GM23338 (cell line): ENCODE measurements around the gene PRKCH. TPM values are rescaled to one million over a fixed set of nuclear protein-coding genes. Genes with fewer than 3 reads are reported as not detected.

Experiments used
- ATAC-seq: fragments of 200-7000 bp; cut with Tn5 transposase; 3 replicates; pipeline ENCODE4 v1.9.1; 2020
- DNase-seq: peaks from one replicate; pipeline ENCODE4 v3.0.0-alpha.2; 2015; ENCODE audit warnings: low spot score
- H2AFZ ChIP-seq: fragments of 200-600 bp; sonication (generic); 2 replicates; pipeline ENCODE4 v1.8.0; 2016; ENCODE audit warnings: antibody characterized with exemption, mild to moderate bottlenecking, moderate library complexity
- H3F3A ChIP-seq: fragments of 200-600 bp; sonication (generic); replicated peaks from 2 replicates; pipeline ENCODE4 v1.8.0; 2017; ENCODE audit warnings: antibody characterized with exemption, mixed run types, low read depth
- H3K27ac ChIP-seq: fragments of 200-600 bp; sonication (generic); 2 replicates; pipeline ENCODE4 v1.6.1; 2016; ENCODE audit warnings: low read depth
- H3K27me3 ChIP-seq: fragments of 200-600 bp; sonication (generic); 2 replicates; pipeline ENCODE4 v1.8.0; 2016; ENCODE audit warnings: mild to moderate bottlenecking, mixed run types, moderate library complexity; ENCODE audit not compliant: insufficient read depth
- H3K36me3 ChIP-seq: fragments of 200-600 bp; sonication (generic); 2 replicates; pipeline ENCODE4 v1.8.0; 2016; ENCODE audit warnings: mild to moderate bottlenecking; ENCODE audit not compliant: insufficient read depth
- H3K4me1 ChIP-seq: fragments of 200-600 bp; sonication (generic); 2 replicates; pipeline ENCODE4 v1.8.0; 2016; ENCODE audit warnings: mild to moderate bottlenecking, moderate library complexity; ENCODE audit not compliant: insufficient read depth
- H3K4me2 ChIP-seq: fragments of 200-600 bp; sonication (generic); 2 replicates; pipeline ENCODE4 v1.7.1; 2017; ENCODE audit warnings: mixed run types
- H3K4me3 ChIP-seq: fragments of 200-600 bp; sonication (generic); 2 replicates; pipeline ENCODE4 v1.6.1; 2016; ENCODE audit warnings: mixed run types
- H3K79me2 ChIP-seq: fragments of 200-600 bp; sonication (generic); replicated peaks from 2 replicates; pipeline ENCODE4 v1.8.0; 2017; ENCODE audit warnings: mild to moderate bottlenecking; ENCODE audit not compliant: insufficient read depth
- H3K9me2 ChIP-seq: fragments of 200-600 bp; sonication (generic); 2 replicates; pipeline ENCODE4 v1.8.0; 2017; ENCODE audit not compliant: insufficient read depth
- H4K20me1 ChIP-seq: fragments of 200-600 bp; sonication (generic); replicated peaks from 2 replicates; pipeline ENCODE4 v1.8.0; 2017; ENCODE audit warnings: mild to moderate bottlenecking; ENCODE audit not compliant: insufficient read depth
- H3K27ac Mint-ChIP-seq: 2 replicates; pipeline ENCODE4 v1.8.0; 2020; ENCODE audit warnings: inconsistent platforms, mild to moderate bottlenecking, moderate library complexity, mixed read lengths
- H3K27me3 Mint-ChIP-seq: 3 replicates; pipeline ENCODE4 v1.8.0; 2022; ENCODE audit warnings: low read depth, mild to moderate bottlenecking, moderate library complexity, mixed read lengths, inconsistent platforms; ENCODE audit not compliant: insufficient read depth, poor library complexity
- H3K36me3 Mint-ChIP-seq: 3 replicates; pipeline ENCODE4 v1.8.0; 2021; ENCODE audit warnings: low read depth, mild to moderate bottlenecking, inconsistent platforms, moderate library complexity, mixed read lengths
- H3K4me1 Mint-ChIP-seq: 3 replicates; pipeline ENCODE4 v1.8.0; 2020; ENCODE audit warnings: mild to moderate bottlenecking, inconsistent platforms, mixed read lengths
- H3K4me3 Mint-ChIP-seq: 3 replicates; pipeline ENCODE4 v1.8.0; 2021; ENCODE audit warnings: moderate library complexity, mild to moderate bottlenecking, inconsistent platforms, mixed read lengths
- H3K9me3 Mint-ChIP-seq: 3 replicates; pipeline ENCODE4 v1.8.0; 2020; ENCODE audit warnings: moderate library complexity, mild to moderate bottlenecking, inconsistent platforms, mixed read lengths
- CREB1 ChIP-seq: fragments of 250-450 bp; sonication (Bioruptor Pico); IDR thresholded peaks from 2 replicates; pipeline ENCODE4 v1.5.0; 2020; ENCODE audit warnings: low read depth, mild to moderate bottlenecking, moderate library complexity
- EZH2 ChIP-seq: fragments of 200-600 bp; sonication (generic); IDR thresholded peaks from one replicate; pipeline ENCODE4 v1.8.0; 2017; ENCODE audit warnings: antibody characterized with exemption, mild to moderate bottlenecking, low read depth; ENCODE audit not compliant: unreplicated experiment
- EZH2phosphoT487 ChIP-seq: fragments of 200-600 bp; sonication (generic); IDR thresholded peaks from one replicate; pipeline ENCODE4 v1.8.1; 2018; ENCODE audit warnings: antibody characterized with exemption; ENCODE audit not compliant: unreplicated experiment
- JUNB ChIP-seq: IDR thresholded peaks from one replicate; pipeline ENCODE4 v1.6.1; 2016; ENCODE audit warnings: antibody characterized with exemption; ENCODE audit not compliant: unreplicated experiment
- NANOG ChIP-seq: IDR thresholded peaks from 2 replicates; pipeline ENCODE4 v1.6.1; 2016; ENCODE audit warnings: antibody characterized with exemption, borderline replicate concordance
- POLR2AphosphoS5 ChIP-seq: IDR thresholded peaks from 2 replicates; pipeline ENCODE4 v1.6.1; 2016; ENCODE audit warnings: antibody characterized with exemption, low read depth
- REST ChIP-seq: IDR thresholded peaks from one replicate; pipeline ENCODE4 v1.6.1; 2018; ENCODE audit warnings: antibody characterized with exemption; ENCODE audit not compliant: unreplicated experiment
- STAT1 ChIP-seq: IDR thresholded peaks from one replicate; pipeline ENCODE4 v1.6.1; 2016; ENCODE audit warnings: antibody characterized with exemption; ENCODE audit not compliant: unreplicated experiment
- ZNF114 ChIP-seq: fragments of 250-450 bp; sonication (Bioruptor Pico); IDR thresholded peaks from 2 replicates; pipeline ENCODE4 v1.5.0; 2020; ENCODE audit warnings: mild to moderate bottlenecking, moderate library complexity
- ZNF331 ChIP-seq: fragments of 250-450 bp; sonication (Bioruptor Pico); IDR thresholded peaks from 2 replicates; pipeline ENCODE4 v1.5.0; 2020; ENCODE audit warnings: low read depth, mild to moderate bottlenecking, moderate library complexity
- polyA plus RNA-seq: library from polyadenylated mRNA; unstranded; fragments of >200 nt; fragmentation: Nextera tagmentation; extraction: Ambion mirVana; gene quantifications from 2 replicates; pipeline ENCODE4 v1.2.1, GENCODE V29; 2016
- total RNA-seq: library from RNA; depleted of rRNA; stranded (reverse); fragments of >200 nt; shearing (Covaris generic); gene quantifications from 2 replicates; pipeline ENCODE4 v1.2.3, GENCODE V29; 2014
- TF ChIP-seq, protein P1 (sequence below): fragments of 250-450 bp; sonication (Bioruptor Pico); IDR thresholded peaks from 2 replicates; pipeline ENCODE4 v1.5.0; 2020; ENCODE audit warnings: mild to moderate bottlenecking, moderate library complexity
- TF ChIP-seq, protein P2 (sequence below), 2 experiments: fragments of 200-600 bp in 1 of 2; sonication (generic) in 1 of 2; conservative IDR thresholded peaks; 2 replicates each; pipeline versions ENCODE4 v1.5.1 to v1.6.1; 2016 to 2017; ENCODE audit warnings: antibody characterized with exemption in 2 of 2, low read depth in 2 of 2, mild to moderate bottlenecking in 2 of 2, moderate library complexity in 1 of 2
- TF ChIP-seq, protein P3 (sequence below): IDR thresholded peaks from 2 replicates; pipeline ENCODE4 v1.6.1; 2016; ENCODE audit warnings: antibody characterized with exemption

Gene PRKCH
- total and polyA plus RNA-seq, 2 experiments from 2014 or later: 5.4 to 10.1 TPM

DNA sequence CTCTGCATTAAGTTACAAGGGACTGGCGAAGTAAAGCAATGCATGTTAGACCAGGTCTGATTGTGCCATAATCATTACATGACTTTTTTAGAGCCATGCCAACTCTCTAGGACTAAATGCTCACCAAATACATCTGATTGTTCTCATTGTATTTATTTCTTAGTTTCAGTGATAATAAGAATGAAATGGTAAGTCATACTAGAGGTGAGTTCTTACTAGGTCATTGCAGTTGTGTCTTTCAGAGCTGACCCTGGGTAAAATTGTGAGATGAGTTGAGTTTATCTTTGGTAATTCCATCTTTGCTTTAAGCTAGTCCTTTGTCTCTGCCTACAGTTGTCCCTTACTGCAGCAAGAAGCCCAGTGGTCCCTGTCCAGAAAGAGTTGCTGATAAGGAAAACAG is 73.2 kb downstream of the PRKCH start:
- no peak for TF ChIP-seq EZH2phosphoT487
- TF ChIP-seq NANOG: no peak
- no peak for TF ChIP-seq POLR2AphosphoS5
- TF ChIP-seq, protein P1, sequence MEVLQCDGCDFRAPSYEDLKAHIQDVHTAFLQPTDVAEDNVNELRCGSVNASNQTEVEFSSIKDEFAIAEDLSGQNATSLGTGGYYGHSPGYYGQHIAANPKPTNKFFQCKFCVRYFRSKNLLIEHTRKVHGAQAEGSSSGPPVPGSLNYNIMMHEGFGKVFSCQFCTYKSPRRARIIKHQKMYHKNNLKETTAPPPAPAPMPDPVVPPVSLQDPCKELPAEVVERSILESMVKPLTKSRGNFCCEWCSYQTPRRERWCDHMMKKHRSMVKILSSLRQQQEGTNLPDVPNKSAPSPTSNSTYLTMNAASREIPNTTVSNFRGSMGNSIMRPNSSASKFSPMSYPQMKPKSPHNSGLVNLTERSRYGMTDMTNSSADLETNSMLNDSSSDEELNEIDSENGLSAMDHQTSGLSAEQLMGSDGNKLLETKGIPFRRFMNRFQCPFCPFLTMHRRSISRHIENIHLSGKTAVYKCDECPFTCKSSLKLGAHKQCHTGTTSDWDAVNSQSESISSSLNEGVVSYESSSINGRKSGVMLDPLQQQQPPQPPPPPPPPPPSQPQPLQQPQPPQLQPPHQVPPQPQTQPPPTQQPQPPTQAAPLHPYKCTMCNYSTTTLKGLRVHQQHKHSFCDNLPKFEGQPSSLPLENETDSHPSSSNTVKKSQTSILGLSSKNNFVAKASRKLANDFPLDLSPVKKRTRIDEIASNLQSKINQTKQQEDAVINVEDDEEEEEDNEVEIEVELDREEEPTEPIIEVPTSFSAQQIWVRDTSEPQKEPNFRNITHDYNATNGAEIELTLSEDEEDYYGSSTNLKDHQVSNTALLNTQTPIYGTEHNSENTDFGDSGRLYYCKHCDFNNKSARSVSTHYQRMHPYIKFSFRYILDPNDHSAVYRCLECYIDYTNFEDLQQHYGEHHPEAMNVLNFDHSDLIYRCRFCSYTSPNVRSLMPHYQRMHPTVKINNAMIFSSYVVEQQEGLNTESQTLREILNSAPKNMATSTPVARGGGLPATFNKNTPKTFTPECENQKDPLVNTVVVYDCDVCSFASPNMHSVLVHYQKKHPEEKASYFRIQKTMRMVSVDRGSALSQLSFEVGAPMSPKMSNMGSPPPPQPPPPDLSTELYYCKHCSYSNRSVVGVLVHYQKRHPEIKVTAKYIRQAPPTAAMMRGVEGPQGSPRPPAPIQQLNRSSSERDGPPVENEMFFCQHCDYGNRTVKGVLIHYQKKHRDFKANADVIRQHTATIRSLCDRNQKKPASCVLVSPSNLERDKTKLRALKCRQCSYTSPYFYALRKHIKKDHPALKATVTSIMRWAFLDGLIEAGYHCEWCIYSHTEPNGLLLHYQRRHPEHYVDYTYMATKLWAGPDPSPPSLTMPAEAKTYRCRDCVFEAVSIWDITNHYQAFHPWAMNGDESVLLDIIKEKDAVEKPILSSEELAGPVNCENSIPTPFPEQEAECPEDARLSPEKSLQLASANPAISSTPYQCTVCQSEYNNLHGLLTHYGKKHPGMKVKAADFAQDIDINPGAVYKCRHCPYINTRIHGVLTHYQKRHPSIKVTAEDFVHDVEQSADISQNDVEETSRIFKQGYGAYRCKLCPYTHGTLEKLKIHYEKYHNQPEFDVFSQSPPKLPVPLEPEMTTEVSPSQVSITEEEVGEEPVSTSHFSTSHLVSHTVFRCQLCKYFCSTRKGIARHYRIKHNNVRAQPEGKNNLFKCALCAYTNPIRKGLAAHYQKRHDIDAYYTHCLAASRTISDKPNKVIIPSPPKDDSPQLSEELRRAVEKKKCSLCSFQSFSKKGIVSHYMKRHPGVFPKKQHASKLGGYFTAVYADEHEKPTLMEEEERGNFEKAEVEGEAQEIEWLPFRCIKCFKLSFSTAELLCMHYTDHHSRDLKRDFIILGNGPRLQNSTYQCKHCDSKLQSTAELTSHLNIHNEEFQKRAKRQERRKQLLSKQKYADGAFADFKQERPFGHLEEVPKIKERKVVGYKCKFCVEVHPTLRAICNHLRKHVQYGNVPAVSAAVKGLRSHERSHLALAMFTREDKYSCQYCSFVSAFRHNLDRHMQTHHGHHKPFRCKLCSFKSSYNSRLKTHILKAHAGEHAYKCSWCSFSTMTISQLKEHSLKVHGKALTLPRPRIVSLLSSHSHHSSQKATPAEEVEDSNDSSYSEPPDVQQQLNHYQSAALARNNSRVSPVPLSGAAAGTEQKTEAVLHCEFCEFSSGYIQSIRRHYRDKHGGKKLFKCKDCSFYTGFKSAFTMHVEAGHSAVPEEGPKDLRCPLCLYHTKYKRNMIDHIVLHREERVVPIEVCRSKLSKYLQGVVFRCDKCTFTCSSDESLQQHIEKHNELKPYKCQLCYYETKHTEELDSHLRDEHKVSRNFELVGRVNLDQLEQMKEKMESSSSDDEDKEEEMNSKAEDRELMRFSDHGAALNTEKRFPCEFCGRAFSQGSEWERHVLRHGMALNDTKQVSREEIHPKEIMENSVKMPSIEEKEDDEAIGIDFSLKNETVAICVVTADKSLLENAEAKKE (CRISPR knock-in tag): no peak
- TF ChIP-seq, protein P2, sequence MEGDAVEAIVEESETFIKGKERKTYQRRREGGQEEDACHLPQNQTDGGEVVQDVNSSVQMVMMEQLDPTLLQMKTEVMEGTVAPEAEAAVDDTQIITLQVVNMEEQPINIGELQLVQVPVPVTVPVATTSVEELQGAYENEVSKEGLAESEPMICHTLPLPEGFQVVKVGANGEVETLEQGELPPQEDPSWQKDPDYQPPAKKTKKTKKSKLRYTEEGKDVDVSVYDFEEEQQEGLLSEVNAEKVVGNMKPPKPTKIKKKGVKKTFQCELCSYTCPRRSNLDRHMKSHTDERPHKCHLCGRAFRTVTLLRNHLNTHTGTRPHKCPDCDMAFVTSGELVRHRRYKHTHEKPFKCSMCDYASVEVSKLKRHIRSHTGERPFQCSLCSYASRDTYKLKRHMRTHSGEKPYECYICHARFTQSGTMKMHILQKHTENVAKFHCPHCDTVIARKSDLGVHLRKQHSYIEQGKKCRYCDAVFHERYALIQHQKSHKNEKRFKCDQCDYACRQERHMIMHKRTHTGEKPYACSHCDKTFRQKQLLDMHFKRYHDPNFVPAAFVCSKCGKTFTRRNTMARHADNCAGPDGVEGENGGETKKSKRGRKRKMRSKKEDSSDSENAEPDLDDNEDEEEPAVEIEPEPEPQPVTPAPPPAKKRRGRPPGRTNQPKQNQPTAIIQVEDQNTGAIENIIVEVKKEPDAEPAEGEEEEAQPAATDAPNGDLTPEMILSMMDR (conservative IDR thresholded peaks at IDR 0.05; ENCODE audit: low read depth in 2 of 2): no peak
- no peak for TF ChIP-seq JUNB
- TF ChIP-seq, protein P3, sequence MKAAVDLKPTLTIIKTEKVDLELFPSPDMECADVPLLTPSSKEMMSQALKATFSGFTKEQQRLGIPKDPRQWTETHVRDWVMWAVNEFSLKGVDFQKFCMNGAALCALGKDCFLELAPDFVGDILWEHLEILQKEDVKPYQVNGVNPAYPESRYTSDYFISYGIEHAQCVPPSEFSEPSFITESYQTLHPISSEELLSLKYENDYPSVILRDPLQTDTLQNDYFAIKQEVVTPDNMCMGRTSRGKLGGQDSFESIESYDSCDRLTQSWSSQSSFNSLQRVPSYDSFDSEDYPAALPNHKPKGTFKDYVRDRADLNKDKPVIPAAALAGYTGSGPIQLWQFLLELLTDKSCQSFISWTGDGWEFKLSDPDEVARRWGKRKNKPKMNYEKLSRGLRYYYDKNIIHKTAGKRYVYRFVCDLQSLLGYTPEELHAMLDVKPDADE: no peak
- TF ChIP-seq REST: no peak
- TF ChIP-seq EZH2: no peak
- TF ChIP-seq ZNF114: no peak
- TF ChIP-seq STAT1: no peak
- no peak for TF ChIP-seq CREB1 (CRISPR knock-in tag)
- no peak for TF ChIP-seq ZNF331
- Histone ChIP-seq H3K27me3 (no peaks in the 10 kb centered on the region), H3F3A (no peaks in the 10 kb centered on the region), H3K4me3 (no peak overlapping the region), H3K9me2 (no peaks in the 10 kb centered on the region), H2AFZ (no peak overlapping the region), H3K4me1 (no peaks in the 10 kb centered on the region), H3K36me3 (no peaks in the 10 kb centered on the region), H3K4me2 (no peak overlapping the region), H3K79me2 (no peaks in the 10 kb centered on the region), H3K27ac (no peak overlapping the region), H4K20me1 (no peaks in the 10 kb centered on the region)
- Mint-ChIP-seq H3K27me3 (no peaks in the 10 kb centered on the region), H3K27ac (no peak overlapping the region), H3K9me3 (no peaks in the 10 kb centered on the region), H3K4me3 (no peak overlapping the region), H3K36me3 (no peaks in the 10 kb centered on the region), H3K4me1 (no peaks in the 10 kb centered on the region)
- ATAC-seq (no peak), DNase-seq (no peak)
